SK-N-SH treated with all-trans-retinoic acid at 6 μM for 48 hours (cell line): Measurements from ENCODE around the gene PBX3.

Source experiments
- ATAC-seq: fragments of 200-7000 bp; cut with Tn5 transposase; 3 replicates; pipeline ENCODE4 v1.9.1; 2020; ENCODE audit warnings: mild to moderate bottlenecking, moderate library complexity
- ARNTL ChIP-seq: fragments of 450-650 bp; formaldehyde crosslinking; IDR thresholded peaks from 2 replicates; pipeline ENCODE4 v1.5.0; 2020; ENCODE audit warnings: low read depth, mild to moderate bottlenecking, moderate library complexity, borderline replicate concordance
- BACH2 ChIP-seq: fragments of 250-450 bp; sonication (Bioruptor Pico); IDR thresholded peaks from 2 replicates; pipeline ENCODE4 v1.9.0; 2021; ENCODE audit warnings: mild to moderate bottlenecking, borderline replicate concordance
- CSDC2 ChIP-seq: fragments of 250-450 bp; sonication (Bioruptor Pico); IDR thresholded peaks from 2 replicates; pipeline ENCODE4 v1.5.0; 2020; ENCODE audit warnings: mild to moderate bottlenecking, moderate library complexity
- ESRRG ChIP-seq: fragments of 250-450 bp; sonication (Bioruptor Pico); IDR thresholded peaks from 2 replicates; pipeline ENCODE4 v1.6.1; 2021; ENCODE audit warnings: mild to moderate bottlenecking
- GLIS3 ChIP-seq: fragments of 250-450 bp; sonication (Bioruptor Pico); IDR thresholded peaks from 2 replicates; pipeline ENCODE4 v1.5.0; 2020; ENCODE audit warnings: mild to moderate bottlenecking, moderate library complexity
- ISL1 ChIP-seq: fragments of 250-450 bp; sonication (Bioruptor Pico); IDR thresholded peaks from 2 replicates; pipeline ENCODE4 v2.1.2; 2022; ENCODE audit warnings: mild to moderate bottlenecking, moderate library complexity
- PPARA ChIP-seq: fragments of 250-450 bp; sonication (Bioruptor Pico); IDR thresholded peaks from 2 replicates; pipeline ENCODE4 v1.5.0; 2020; ENCODE audit warnings: mild to moderate bottlenecking, borderline replicate concordance
- RARB ChIP-seq: fragments of 250-450 bp; sonication (Bioruptor Pico); IDR thresholded peaks from 2 replicates; pipeline ENCODE4 v1.8.0; 2021; ENCODE audit warnings: mild to moderate bottlenecking, moderate library complexity
- TCF4 ChIP-seq: fragments of 250-450 bp; sonication (Bioruptor Pico); IDR thresholded peaks from 2 replicates; pipeline ENCODE4 v1.8.0; 2021; ENCODE audit warnings: mild to moderate bottlenecking, moderate library complexity, borderline replicate concordance
- ZFP3 ChIP-seq: fragments of 250-450 bp; sonication (Bioruptor Pico); IDR thresholded peaks from 2 replicates; pipeline ENCODE4 v1.5.0; 2020; ENCODE audit warnings: mild to moderate bottlenecking, moderate library complexity
- ZFP30 ChIP-seq: fragments of 450-650 bp; formaldehyde crosslinking; IDR thresholded peaks from 2 replicates; pipeline ENCODE4 v1.5.0; 2022; ENCODE audit warnings: mild to moderate bottlenecking, moderate library complexity
- ZNF565 ChIP-seq: fragments of 450-650 bp; formaldehyde crosslinking; conservative IDR thresholded peaks from 2 replicates; pipeline ENCODE4 v1.5.0; 2020; ENCODE audit warnings: low read depth, mild to moderate bottlenecking, moderate library complexity
- ZNF8 ChIP-seq: fragments of 450-650 bp; formaldehyde crosslinking; IDR thresholded peaks from 2 replicates; pipeline ENCODE4 v1.5.0; 2020; ENCODE audit warnings: mild to moderate bottlenecking, moderate library complexity
- TF ChIP-seq, protein P1 (sequence below): fragments of 250-450 bp; sonication (Bioruptor Pico); IDR thresholded peaks from 2 replicates; pipeline ENCODE4 v1.5.1; 2021; ENCODE audit warnings: mild to moderate bottlenecking, moderate library complexity
- TF ChIP-seq, protein P2 (sequence below): fragments of 250-450 bp; sonication (Bioruptor Pico); IDR thresholded peaks from 2 replicates; pipeline ENCODE4 v1.5.0; 2020; ENCODE audit warnings: mild to moderate bottlenecking, moderate library complexity
- TF ChIP-seq, protein P3 (sequence below): fragments of 250-450 bp; sonication (Bioruptor Pico); IDR thresholded peaks from 2 replicates; pipeline ENCODE4 v1.5.1; 2020; ENCODE audit warnings: low read depth, mild to moderate bottlenecking, moderate library complexity

Gene PBX3

DNA sequence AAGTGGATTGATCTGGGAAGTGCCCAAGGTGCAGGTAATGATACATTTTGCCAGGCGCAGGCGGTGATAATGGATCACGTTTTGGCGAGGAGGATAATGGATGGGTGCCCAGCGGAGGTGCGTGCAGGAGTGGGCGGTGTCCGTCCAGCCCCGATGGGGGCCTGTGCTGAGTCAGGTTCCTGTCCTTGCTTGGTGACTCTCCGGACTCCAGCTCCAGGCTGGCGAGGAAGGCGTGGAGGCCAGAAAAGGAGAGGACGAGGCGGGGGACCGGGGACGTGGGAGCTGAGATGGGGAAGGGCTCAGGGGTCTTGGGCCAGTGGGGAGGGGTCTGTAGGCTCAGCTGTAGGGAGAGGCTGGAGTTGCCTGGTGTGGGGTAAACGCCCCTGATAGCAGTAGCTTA lies 268.3 kb downstream of the PBX3 start:
- TF ChIP-seq ZFP30 (CRISPR knock-in tag) (no peak), CSDC2 (CRISPR knock-in tag) (no peak), RARB (CRISPR knock-in tag) (no peak), ZNF565 (no peak), BACH2 (CRISPR knock-in tag) (no peak), ISL1 (no peak), ESRRG (CRISPR knock-in tag) (no peak), ZNF8 (CRISPR knock-in tag) (no peak), PPARA (CRISPR knock-in tag) (no peak)
- TF ChIP-seq, protein P1, sequence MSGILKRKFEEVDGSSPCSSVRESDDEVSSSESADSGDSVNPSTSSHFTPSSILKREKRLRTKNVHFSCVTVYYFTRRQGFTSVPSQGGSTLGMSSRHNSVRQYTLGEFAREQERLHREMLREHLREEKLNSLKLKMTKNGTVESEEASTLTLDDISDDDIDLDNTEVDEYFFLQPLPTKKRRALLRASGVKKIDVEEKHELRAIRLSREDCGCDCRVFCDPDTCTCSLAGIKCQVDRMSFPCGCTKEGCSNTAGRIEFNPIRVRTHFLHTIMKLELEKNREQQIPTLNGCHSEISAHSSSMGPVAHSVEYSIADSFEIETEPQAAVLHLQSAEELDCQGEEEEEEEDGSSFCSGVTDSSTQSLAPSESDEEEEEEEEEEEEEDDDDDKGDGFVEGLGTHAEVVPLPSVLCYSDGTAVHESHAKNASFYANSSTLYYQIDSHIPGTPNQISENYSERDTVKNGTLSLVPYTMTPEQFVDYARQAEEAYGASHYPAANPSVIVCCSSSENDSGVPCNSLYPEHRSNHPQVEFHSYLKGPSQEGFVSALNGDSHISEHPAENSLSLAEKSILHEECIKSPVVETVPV (CRISPR knock-in tag): no peak
- TF ChIP-seq, all 23 proteins: peak for 0
- no peak for ATAC-seq

DNA sequence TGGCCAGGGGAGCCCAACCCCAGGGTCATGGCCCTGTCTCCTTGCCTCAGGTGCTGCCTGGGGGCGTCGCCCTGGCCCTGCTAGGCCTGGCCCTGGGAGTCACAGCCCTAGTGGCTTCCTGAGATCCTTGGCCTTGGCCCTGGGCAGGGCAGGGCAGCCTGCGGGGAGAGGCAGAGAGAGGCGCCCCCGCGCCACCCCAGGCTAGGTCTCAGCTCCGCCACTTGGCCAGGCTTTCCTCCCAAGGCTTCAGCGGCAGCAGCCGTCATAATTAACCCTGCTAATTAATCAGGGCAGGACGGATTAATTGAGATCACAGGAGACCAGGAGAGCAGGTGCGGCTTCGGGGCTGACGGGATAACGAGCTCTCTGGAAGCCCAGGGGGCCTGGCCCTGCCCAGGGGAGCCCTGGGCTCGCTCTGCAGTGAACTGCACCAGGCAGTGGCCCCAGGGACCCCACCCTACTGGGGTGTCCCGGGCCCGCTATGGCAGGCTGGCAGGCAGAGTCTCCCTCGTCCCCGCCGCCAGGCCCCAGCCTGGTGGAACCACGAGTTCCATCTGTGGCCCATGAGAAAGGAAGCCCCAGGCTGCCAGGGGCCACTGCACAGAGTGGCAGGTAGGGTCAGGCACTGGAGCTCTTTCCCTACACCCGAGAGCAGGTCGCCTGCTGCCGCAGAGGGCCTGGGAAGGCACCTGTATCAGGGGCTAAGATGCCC lies 269.6 kb downstream of the PBX3 start:
- TF ChIP-seq, protein P1 (CRISPR knock-in tag): no peak
- TF ChIP-seq TCF4 (no peak), GLIS3 (CRISPR knock-in tag) (no peak), ZFP30 (CRISPR knock-in tag) (no peak), ARNTL (no peak), CSDC2 (CRISPR knock-in tag) (no peak), ZFP3 (CRISPR knock-in tag) (no peak)
- TF ChIP-seq, protein P2, sequence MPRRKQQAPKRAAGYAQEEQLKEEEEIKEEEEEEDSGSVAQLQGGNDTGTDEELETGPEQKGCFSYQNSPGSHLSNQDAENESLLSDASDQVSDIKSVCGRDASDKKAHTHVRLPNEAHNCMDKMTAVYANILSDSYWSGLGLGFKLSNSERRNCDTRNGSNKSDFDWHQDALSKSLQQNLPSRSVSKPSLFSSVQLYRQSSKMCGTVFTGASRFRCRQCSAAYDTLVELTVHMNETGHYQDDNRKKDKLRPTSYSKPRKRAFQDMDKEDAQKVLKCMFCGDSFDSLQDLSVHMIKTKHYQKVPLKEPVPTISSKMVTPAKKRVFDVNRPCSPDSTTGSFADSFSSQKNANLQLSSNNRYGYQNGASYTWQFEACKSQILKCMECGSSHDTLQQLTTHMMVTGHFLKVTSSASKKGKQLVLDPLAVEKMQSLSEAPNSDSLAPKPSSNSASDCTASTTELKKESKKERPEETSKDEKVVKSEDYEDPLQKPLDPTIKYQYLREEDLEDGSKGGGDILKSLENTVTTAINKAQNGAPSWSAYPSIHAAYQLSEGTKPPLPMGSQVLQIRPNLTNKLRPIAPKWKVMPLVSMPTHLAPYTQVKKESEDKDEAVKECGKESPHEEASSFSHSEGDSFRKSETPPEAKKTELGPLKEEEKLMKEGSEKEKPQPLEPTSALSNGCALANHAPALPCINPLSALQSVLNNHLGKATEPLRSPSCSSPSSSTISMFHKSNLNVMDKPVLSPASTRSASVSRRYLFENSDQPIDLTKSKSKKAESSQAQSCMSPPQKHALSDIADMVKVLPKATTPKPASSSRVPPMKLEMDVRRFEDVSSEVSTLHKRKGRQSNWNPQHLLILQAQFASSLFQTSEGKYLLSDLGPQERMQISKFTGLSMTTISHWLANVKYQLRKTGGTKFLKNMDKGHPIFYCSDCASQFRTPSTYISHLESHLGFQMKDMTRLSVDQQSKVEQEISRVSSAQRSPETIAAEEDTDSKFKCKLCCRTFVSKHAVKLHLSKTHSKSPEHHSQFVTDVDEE (CRISPR knock-in tag): no peak
- TF ChIP-seq, protein P3, sequence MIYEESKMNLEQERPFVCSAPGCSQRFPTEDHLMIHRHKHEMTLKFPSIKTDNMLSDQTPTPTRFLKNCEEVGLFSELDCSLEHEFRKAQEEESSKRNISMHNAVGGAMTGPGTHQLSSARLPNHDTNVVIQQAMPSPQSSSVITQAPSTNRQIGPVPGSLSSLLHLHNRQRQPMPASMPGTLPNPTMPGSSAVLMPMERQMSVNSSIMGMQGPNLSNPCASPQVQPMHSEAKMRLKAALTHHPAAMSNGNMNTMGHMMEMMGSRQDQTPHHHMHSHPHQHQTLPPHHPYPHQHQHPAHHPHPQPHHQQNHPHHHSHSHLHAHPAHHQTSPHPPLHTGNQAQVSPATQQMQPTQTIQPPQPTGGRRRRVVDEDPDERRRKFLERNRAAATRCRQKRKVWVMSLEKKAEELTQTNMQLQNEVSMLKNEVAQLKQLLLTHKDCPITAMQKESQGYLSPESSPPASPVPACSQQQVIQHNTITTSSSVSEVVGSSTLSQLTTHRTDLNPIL (CRISPR knock-in tag): no peak
- ATAC-seq: no peak
